ENCODE data around the gene TMEM207.
"Not testable (repeated sequence)": the region's sequence is repeated elsewhere in the genome, so short reads cannot be mapped to it uniquely, and the experiment has no call there.

The TMEM207 gene

DNA sequence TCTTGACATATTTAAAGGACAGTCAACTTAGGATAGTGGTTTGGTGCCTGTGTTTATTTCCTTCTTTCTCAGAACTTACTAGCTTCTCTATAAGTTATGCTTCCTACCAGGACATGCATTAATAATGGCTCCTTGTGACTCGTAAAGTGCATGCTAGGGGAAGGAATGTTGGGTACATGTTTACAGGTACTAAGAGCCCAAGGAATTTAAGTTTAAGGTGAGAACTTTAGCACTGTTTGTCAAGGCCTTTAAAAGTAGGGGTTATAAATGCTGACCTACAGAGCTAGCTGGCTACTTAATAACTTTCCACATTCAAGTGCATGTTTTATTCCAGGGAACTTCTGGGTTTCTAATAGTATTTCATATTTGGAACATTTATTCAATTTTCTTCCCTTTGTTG lies at the start of gene TMEM207:
TSS of gene TMEM207 (minus strand) at position 101 of the 400 bp plus-strand sequence. CDS start at position 9, 92 bp downstream.
- DNase-seq: no peak

DNA sequence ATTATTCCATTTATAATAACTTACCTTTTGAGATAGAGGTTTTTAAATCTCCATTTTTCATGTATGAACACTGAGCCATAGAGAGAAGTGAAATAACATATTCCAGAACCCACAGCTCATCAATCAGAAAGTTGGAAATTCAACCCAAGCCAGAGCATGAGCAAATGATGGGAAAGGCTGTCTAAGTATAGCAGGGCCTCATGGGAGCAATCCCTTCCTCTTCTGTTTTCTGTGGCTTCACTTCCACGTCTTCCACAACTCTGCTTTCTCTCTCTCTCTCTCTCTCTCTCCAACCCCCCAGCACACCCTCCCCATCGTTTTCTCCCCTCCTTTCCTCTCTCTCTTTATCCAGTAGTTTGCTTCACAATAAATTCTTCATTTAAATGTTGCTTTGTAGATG lies 49.4 kb upstream of the TMEM207 start:
- DNase-seq: no peak

DNA sequence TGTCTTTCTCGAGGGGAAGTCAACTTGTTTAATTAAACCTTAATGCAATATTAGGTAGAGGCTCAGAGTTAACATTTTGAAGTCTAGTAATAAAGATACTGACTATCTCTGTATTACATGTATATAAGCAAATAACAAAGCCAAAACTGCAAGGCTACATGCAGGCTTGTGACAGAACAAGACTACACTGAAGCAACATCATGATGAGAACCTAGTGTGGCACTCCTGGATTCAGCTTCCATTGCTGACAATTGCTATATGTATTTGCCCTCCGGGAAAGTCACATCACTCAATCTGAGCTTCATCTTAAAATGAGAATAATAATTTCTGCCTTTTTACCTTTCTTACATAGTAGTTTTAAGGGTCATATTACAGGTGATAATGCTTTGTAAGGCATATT lies 48.6 kb upstream of the TMEM207 start:
- DNase-seq: no peak

DNA sequence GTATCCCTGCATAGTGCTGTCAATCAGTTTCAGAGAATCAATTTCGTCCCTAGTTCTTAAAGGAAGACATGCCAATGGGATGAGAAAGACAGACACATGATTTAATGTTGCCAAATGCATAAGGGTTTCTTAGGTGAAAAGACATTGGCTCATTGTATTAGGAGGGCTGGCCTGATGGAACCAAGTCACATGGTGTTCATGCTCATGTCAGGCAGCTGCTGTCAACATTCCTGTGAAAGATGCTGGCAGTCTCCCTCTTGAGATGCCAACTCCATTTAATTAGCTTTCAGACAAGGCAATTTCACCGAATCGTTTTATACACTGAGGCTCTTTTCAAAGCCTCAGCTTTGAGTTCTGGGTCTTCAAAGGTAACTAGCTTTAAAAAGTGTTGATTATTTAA lies 48.1 kb upstream of the TMEM207 start:
- no peak for DNase-seq

DNA sequence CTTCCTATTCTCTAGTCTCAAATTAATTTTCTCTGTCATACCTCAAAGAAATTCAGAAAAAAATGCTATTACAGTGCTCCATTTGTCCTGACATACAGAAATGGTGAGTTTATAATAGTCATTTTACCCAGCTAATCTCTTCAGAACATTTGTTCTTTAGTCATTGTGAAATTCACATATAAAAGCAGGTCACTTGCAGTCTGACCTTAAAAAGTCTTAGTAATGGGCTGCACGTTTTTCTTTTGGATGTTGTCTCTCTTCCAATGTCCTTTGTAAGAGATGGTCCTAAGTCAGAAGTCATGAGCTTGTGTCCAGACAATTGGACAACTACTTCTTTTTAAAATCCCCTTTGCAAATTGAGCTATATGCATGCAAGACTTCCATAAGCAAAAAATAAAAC lies 47.2 kb upstream of the TMEM207 start:
- DNase-seq: no peak

DNA sequence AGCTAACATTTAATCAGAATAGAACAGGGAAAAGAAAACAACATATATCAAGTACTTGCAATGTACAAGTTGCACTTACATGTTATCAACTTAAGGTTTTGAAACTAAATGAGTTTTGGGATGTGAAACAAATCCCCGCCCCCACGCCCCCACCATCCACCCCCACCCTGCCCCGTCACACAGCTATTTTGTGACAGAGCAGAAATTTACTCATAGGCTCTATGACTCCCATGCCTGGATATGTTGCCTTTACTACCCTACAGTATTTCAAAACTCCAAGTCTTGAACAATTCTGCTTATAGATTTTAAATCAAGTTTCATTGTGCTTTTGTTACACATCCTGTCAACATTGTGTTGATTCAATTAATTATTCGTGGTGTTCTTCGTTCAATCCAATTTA lies 46.1 kb upstream of the TMEM207 start:
- DNase-seq: no peak

DNA sequence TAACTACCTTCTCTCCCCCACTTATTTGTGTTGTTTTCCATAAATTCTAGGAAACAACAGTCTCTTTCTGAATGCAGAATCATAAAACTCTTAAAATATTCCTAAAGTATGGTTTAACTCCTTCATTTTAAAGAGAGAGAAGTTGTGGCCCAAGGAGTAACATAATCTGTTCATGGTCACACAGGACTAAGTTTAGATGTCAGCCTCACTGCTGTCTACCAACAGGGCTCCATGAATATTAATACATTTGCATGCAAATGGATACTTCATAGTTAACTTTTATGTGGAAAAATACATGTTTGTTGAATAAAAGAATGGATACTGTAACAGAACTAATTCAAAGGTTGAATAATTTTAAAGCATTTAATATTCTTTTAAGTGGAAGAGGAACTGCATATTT lies 45.7 kb upstream of the TMEM207 start:
- DNase-seq: no peak

DNA sequence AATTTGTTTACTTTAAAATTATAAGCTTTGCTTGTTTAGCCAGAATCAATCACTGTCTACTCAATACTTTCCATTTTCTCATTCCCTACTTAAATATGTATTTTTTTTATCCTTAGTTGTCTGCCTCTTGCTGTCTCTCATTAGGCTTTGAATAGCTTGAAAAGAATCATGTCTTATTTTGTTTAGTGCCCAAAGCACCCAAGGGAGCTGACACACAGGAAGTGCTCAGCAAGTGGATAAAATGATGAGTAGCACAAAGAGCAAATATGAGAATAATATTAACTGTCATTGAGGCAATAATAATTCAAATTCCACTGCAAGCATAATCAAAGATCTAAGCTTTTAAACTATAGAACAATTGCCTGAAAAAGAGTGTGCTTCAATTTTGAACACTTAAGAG lies 45.2 kb upstream of the TMEM207 start:
- no peak for DNase-seq

DNA sequence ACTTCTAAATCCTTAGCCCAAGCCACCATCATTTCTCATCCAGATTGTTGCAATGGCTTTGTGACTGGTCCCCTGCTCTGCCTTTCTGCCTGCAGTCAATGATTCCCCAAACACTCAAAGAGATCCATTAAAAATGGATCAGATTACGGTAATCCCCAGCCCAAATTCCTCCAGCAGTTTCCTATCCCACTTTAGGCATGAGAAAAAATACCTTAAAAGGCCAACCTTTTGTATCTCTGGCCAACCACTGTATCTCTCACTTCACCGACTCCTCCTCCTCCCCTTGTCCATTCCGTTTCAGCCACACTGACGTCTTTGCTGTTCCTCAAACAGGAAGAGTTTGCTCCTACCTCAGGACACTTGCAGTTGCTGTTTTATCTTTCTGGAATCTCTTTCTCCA lies 43.3 kb upstream of the TMEM207 start:
- no peak for DNase-seq

DNA sequence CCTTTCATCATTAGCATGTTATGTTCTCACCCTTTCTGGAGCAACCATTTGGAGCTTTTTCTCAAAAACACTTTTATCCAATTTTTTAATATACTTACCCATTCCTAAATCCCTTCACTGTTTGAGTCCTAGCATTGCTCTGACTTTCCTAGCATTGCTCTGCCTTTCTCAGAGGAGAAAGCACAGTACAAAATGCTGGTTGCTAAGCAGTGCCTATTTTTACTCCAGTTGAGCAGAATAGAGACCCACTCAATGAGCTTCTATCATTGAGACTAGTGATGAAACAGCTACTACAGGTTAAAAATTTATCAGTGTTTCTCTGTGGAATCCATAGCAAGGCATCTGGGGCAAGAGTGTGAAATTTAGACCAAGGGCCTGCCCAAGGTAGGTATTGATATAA lies 42.4 kb upstream of the TMEM207 start:
- DNase-seq: no peak

DNA sequence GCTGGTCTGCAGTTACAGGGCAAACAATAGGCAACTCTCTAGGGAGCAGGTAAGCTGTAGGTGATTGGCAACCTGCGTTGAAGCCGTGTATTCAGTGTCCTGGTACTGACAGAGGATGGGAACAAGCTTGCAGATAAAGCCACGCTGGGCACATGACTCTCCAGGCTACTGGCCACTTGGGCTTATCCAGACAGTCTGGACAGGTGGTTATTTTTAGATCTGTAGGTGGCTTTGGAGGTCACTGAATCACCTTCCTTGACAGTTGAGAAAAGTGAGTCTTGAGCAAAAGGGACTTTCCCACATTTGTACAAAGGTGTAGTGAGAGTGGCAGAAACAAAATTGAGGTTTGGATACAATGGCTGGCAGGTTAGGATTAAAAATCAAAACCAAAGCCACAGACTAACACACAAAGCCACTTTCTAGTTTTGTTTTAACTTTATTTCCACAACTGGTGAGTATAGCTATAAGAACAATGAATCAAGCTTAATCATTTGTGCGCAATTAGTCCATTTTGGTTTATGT lies 41.9 kb upstream of the TMEM207 start:
- DNase-seq: peak; percentile 13

DNA sequence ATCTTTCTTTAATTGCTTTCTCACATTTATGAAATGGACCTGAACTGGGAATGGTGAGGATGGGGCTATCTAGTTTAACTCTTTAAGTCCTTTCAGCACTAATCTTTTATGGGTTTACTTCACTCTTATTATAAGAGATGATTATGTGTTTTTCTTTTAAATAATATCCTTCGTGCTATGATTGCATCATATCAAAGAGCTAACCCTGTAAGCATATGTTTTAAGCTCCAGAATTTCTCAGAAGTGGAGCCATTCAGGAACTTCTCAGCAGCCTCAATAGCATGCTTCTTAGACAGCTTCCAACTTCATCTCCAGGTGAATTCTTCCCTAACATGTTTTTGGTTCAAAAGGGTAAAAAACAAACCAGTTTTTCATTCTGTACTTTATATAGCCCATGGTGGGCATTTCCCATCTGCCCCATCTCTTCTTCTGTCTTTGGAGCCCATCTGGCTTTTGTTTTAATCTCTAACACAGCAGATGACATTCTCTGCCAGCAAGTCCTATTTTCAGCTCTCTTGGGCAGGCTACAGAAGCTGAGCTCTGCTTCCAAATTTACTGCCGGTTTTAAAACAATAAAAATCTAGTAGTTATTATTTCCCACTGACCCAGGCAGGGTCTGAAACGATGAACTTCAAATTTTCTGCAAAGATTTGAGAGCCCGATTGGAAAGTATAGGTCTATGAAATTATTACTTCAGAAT lies 37.4 kb upstream of the TMEM207 start:
- DNase-seq: no peak

DNA sequence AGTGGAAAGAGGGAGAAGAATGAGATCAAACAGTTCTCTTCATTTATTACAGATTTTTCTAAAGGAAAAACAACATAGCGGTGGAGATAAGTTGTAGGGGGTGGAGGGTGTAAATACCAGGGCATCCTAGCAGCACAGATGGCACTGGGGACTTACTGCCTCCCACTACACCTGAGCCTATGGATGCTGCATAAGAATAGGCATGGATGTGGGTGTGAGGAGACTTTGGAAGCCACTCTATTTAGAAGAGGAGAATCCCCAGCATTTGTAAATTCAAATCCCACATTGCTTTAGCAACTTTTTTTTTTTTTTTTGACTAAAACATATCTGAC lies 36.8 kb upstream of the TMEM207 start:
- no peak for DNase-seq

DNA sequence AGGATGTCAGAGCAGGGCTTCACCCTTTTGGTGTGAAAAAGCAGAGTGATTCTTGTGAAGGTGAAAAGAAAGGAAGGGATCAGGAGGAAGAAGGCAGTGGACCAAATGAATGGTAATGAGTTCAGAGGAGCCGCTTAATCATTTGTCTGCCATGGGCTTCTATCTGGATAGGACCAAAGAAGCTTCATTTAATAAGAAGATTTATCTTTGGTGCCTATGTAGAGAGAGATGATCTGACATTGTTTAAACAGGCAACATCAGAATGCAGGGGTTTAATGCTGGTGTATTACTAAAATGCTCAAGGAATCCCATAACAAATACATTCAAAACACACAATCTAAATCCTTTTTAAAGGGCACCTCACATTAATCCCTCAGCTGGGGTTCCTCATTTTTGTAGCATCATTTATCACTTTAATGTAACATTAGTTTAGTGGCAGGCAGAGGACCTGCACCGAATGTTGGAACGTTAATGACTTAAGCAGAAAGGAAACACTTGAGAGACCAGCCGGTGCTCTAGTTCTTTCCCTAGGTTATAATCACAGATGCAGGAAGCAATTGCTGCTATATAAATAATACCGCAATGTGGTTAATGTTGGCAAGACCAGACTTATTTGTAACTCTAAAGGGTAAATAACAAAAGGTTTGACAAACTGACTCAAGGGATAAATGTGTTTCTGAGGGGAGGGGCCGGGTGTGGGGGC lies 36.3 kb upstream of the TMEM207 start:
- DNase-seq: no peak

DNA sequence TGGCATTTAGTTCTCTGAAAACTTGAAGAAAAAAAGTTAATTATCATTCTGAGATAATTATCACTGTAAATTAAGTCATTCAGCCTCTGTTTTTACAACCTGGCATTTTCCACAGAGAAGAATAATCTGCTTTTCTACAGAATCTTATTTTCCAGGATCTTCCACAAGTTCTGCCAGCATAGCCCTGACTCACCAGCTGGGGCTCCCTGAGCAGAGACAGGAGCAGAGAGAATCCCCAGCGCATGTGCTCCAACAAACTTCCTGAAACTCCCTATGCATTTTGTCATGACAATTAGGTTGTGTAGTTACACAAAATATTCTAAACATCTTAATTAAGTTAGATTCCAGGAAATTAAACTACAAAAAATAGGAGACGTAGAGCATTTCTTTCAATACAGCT lies 32.1 kb upstream of the TMEM207 start:
- DNase-seq: no peak

DNA sequence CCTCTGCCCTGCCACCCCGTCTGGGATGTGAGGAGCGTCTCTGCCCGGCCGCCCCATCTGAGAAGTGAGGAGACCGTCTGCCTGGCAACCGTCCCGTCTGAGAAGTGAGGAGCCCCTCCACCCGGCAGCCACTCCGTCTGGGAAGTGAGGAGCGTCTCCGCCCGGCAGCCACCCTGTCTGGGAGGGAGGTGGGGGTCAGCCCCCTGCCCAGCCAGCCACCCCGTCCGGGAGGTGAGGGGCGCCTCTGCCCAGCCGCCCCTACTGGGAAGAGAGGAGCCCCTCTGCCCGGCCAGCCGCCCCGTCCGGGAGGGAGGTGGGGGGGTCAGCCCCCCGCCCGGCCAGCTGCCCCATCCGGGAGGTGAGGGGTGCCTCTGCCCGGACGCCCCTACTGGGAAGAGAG lies 23.6 kb upstream of the TMEM207 start:
- not testable (repeated sequence) for DNase-seq

DNA sequence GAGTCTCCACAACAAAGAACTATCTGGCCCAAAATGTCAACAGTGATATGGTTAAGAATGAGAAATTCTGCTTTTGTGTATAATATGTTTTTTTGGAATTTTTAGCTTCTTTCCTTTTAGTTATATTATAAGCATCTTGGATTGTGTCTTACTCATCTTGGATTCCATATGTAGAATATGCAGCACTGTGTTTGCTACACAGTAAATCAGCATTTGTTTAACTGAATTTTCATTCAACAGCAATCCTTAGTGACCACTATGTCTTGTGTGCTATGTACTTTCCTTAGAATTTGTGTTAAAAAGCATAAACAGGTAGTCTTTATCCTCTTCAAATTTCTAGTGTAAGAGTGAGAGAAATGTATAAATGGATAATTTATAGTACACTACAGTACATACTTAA lies 18.2 kb upstream of the TMEM207 start:
- no peak for DNase-seq

DNA sequence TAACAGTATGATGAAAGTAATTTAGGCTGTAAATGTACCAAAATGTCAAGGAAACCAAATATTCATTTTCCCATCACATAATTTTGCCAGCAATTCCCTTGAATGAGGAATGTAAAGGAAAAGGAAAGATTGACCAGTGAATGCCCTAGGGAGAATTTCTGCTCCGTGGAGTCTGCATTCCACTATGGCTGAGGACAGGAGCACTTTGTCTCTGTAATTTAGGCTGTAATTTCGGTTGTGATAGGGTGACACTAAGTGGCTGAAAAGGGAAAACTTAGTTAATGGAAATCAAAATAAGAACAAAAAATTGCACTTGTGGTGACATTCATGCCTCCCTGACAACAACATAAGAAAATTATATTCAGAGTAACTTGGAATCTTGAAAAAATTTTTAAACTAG lies 8.3 kb upstream of the TMEM207 start:
- DNase-seq: no peak

DNA sequence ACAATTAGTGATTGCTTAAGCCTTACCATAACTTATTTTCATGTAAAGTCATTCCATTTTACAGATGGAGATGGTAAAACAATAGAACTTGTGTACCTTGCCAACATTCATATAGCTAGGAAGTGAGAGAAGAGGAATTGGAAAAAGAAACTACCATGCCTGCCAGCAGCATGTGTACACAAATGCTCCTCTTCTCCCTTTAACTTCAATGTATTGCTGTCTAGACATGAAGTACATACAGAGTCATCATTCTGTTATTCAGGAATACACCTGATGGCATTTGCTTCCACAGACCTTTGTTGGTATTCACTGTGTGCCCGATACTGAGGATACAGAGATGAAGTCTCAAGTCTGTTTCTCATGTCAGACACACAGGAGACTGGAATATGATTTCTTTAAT lies 7.1 kb upstream of the TMEM207 start:
- DNase-seq: no peak

DNA sequence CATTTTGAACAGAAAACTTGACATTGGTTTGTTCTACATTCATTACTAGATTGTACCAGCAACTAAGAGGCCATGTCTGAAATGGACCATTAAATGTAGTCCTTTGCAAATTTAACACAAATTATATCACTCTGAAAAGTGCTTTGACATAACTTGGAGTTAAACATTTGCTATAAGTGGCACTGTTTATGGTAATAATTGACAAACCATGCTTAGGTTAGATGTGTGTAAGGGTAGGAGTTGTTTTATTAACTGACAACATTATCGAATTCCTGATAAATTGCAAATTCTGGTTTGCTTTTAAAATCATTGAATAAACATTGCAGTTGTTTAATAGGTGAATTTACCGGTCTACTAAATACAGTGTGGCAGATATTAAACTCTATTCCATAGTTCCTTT lies 6.1 kb upstream of the TMEM207 start:
- DNase-seq: no peak

DNA sequence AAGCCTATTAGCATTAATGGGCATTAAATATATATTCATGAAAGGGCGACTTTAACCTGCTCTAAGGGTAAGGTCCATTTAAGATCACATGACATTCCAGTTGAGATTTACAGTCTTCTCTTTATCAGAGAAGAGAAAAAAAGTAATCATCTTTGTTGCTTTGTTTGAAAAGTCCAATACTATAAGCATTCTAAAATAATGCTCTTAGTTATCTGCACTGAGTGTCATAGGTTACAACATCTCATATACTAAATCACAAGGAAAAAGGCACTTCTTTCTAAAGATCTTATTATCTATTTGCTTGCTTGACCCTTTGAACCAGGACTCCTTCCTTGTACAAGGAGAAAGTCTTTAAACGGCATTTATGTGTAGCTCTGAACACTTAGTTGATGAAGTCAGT lies 1.4 kb downstream of the TMEM207 start:
- no peak for DNase-seq

DNA sequence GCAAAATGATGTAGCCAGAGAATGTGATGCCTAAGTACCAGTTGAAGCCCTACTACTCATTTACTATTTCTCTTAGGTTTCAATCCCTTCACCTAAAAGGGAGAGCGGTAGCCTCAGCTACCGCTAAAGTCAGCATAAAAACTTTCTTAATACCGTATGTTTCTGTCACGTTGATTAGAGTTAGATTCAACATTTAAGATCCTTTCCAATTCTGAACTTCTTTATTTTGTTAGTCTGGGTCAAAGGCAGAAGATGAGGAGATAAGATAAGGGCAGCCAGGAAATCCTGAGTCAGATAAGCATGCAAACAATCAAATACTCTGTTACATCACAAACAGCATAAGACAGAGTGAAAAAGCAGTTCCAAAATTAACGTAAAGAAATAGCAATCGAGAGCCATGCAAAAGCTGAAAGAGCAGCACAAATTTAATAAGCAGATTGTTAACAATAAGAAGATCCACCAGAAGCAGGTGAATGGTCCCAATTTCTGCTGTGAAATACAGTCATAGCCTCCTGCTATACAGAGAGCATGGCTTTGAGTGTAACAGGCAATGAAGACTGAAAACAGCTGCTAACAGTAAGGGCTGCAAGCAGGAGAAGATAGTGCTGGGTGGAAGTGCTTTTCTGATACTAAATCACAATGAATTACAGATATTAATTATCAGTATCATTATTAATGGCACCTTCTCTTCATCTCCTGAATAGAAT lies 3.0 kb downstream of the TMEM207 start:
- no peak for DNase-seq

DNA sequence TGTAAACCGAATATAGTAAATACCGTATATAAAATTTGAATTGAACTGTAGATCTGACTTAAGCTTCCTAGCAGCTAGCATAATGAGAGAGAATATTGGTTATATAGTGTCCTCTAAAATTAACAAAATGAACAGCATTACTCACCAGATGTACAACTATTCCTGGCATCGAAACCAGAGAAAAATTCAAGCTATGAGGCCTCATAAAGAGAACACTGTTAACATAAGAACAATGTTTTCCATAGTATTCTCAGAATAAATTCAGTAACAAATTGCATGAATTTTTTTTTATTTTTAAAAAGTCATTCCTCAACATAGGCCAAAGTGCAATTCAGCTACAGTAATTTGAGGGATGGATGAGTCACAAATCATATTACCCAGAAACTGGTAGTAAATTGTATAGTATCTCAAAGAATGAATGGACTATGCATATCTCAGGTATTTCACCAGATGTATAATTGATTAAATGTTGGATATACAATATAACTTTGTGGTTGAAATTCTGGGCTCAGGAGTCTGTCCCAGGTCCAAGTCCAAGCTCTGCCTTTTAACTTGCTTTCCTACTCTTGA lies 5.0 kb downstream of the TMEM207 start:
- DNase-seq: no peak

DNA sequence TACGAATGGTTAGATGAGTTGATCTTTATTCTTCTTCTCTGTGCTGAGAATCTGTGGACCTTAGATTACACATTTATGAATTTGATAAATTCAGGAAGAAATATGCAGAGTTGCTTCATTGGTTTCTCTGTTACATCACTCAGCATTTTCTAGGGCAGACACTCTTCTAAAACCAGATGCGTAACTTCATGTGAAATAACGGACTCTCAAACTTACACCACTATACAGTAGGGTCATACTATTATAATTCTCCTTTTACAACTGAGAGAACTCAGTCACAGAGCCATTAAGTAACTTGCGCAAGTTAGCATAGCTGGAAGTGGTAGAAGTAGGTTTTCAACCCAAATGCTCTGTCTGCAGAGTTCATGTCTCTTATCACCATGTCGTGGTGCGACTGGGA lies 5.7 kb downstream of the TMEM207 start:
- DNase-seq: no peak

Data from stimulated activated CD4-positive, alpha-beta T cell treated with anti-CD3 and anti-CD28 coated beads, Interleukin-1b, Interleukin-23, amount 100 ng/mL, for 48 hours (primary cell).